Smooth muscle cell (in vitro differentiated cells): ENCODE measurements around the gene NUP205. TPM values are rescaled to one million over a fixed set of nuclear protein-coding genes. Genes with fewer than 3 reads are reported as not detected.

Source experiments
- DNase-seq: peaks from one replicate; lab custom pipeline; 2025; ENCODE audit not compliant: unreplicated experiment; lab: John Stamatoyannopoulos, UW
- H2AFZ ChIP-seq: fragments of 200-600 bp; sonication (generic); 2 replicates; pipeline ENCODE4 v1.6.0; 2016; ENCODE audit warnings: antibody characterized with exemption, low read depth, mild to moderate bottlenecking
- H3F3A ChIP-seq: fragments of 200-600 bp; sonication (generic); 2 replicates; pipeline ENCODE4 v1.6.0; 2017; ENCODE audit warnings: antibody characterized with exemption, low read depth
- H3K27ac ChIP-seq: fragments of 200-600 bp; sonication (generic); 2 replicates; pipeline ENCODE4 v1.5.1; 2016; ENCODE audit warnings: low read depth, mild to moderate bottlenecking
- H3K27me3 ChIP-seq: fragments of 200-600 bp; sonication (generic); 2 replicates; pipeline ENCODE4 v1.6.1; 2016; ENCODE audit warnings: low read depth, mild to moderate bottlenecking
- H3K36me3 ChIP-seq: fragments of 200-600 bp; sonication (generic); 2 replicates; pipeline ENCODE4 v1.5.1; 2016; ENCODE audit warnings: low read depth
- H3K4me1 ChIP-seq: fragments of 200-600 bp; sonication (generic); 2 replicates; pipeline ENCODE4 v1.5.1; 2016; ENCODE audit warnings: low read depth
- H3K4me2 ChIP-seq: fragments of 200-600 bp; sonication (generic); 2 replicates; pipeline ENCODE4 v1.6.0; 2016; ENCODE audit warnings: mild to moderate bottlenecking
- H3K4me3 ChIP-seq: fragments of 200-600 bp; sonication (generic); 2 replicates; pipeline ENCODE4 v1.5.1; 2016; ENCODE audit warnings: mild to moderate bottlenecking
- H3K79me2 ChIP-seq: fragments of 200-600 bp; sonication (generic); 2 replicates; pipeline ENCODE4 v1.6.0; 2016; ENCODE audit warnings: low read depth, mild to moderate bottlenecking
- H3K9ac ChIP-seq: fragments of 200-600 bp; sonication (generic); 2 replicates; pipeline ENCODE4 v1.6.0; 2016; ENCODE audit warnings: low read depth
- H3K9me3 ChIP-seq: fragments of 200-600 bp; sonication (generic); replicated peaks from 2 replicates; pipeline ENCODE4 v1.5.1; 2016; ENCODE audit warnings: low read depth
- H4K20me1 ChIP-seq: fragments of 200-600 bp; sonication (generic); 2 replicates; pipeline ENCODE4 v1.6.0; 2016; ENCODE audit warnings: low read depth
- CTCF ChIP-seq: fragments of 200-600 bp; sonication (generic); IDR thresholded peaks from 2 replicates; pipeline ENCODE4 v1.5.1; 2017; ENCODE audit warnings: borderline replicate concordance, mild to moderate bottlenecking, antibody characterized with exemption; ENCODE audit not compliant: insufficient read depth, poor library complexity, severe bottlenecking
- WGBS: methylation state at CpG from one replicate; pipeline ENCODE4 v1.1.7; 2016; ENCODE audit warnings: low lambda C conversion rate; 5-methylcytosine and 5-hydroxymethylcytosine counted together
- polyA plus RNA-seq: library from polyadenylated mRNA; unstranded; fragments of >200 nt; fragmentation: Nextera tagmentation; extraction: Ambion mirVana; gene quantifications from 2 replicates; pipeline ENCODE4 v1.2.1, GENCODE V29; 2016
- total RNA-seq: library from RNA; depleted of rRNA; stranded (reverse); fragments of >200 nt; gene quantifications from 2 replicates; pipeline ENCODE4 v1.2.3, GENCODE V29; 2014

The NUP205 gene
- total and polyA plus RNA-seq, 2 experiments from 2014 or later = 17.3 to 69.6 TPM

- Histone ChIP-seq H3K4me3 (no peak overlapping the region), H3K36me3 (no peaks in the 10 kb centered on the region), H3K4me2 (no peak overlapping the region), H3K27me3 (no peaks in the 10 kb centered on the region), H3K79me2 (no peaks in the 10 kb centered on the region), H3F3A (no peaks in the 10 kb centered on the region), H3K27ac (no peak overlapping the region), H3K9me3 (no peaks in the 10 kb centered on the region), H3K9ac (no peak overlapping the region), H4K20me1 (no peaks in the 10 kb centered on the region), H3K4me1 (no peaks in the 10 kb centered on the region), H2AFZ (no peak overlapping the region)
- 78% methylated on average over 3 of the region's 3 CpGs for WGBS
- no peak for TF ChIP-seq CTCF
- DNase-seq = no peak
Measured at GRCh38 chr7:135552148-135552547, 5.6 kb upstream of the NUP205 start.

- Histone ChIP-seq H3K4me2 (no peak overlapping the region), H3K9me3 (no peaks in the 10 kb centered on the region), H4K20me1 (no peaks in the 10 kb centered on the region), H3K27ac (no peak overlapping the region), H3K36me3 (no peaks in the 10 kb centered on the region), H3K4me3 (no peak overlapping the region), H3K9ac (no peak overlapping the region), H3K27me3 (no peaks in the 10 kb centered on the region), H3K4me1 (no peaks in the 10 kb centered on the region), H2AFZ (no peak overlapping the region), H3K79me2 (no peaks in the 10 kb centered on the region), H3F3A (no peaks in the 10 kb centered on the region)
- TF ChIP-seq CTCF = no peak
- DNase-seq = no peak
- 87% methylated on average over 3 of the region's 3 CpGs for WGBS
Measured at GRCh38 chr7:135553346-135553745, 4.4 kb upstream of the NUP205 start.

- peak overlapping the region; percentile 87 for H3K4me2 ChIP-seq
- peak; percentile 48 for TF ChIP-seq CTCF
- H3F3A ChIP-seq = no peaks in the 10 kb centered on the region
- H3K27me3 ChIP-seq = no peaks in the 10 kb centered on the region
- peak; percentile 28 for DNase-seq
- peak overlapping the region; percentile 97 for H2AFZ ChIP-seq
- H3K4me3 ChIP-seq = peak overlapping the region; percentile 71
- peak overlapping the region; percentile 97 for H3K9ac ChIP-seq
- H3K27ac ChIP-seq = peak overlapping the region; percentile 97
- peaks cover 49% of the 10 kb centered on the region for H3K79me2 ChIP-seq
- no peaks in the 10 kb centered on the region for H3K9me3 ChIP-seq
- 1% methylated on average over 16 of the region's 16 CpGs for WGBS
- peaks cover 6% of the 10 kb centered on the region for H3K4me1 ChIP-seq
- no peaks in the 10 kb centered on the region for H3K36me3 ChIP-seq
- H4K20me1 ChIP-seq = peaks cover 10% of the 10 kb centered on the region
Measured at GRCh38 chr7:135558337-135558767, 635 bp downstream of the NUP205 start.

- Histone ChIP-seq H3K4me3 (peak overlapping the region; percentile 71), H4K20me1 (peaks cover 15% of the 10 kb centered on the region), H3K36me3 (no peaks in the 10 kb centered on the region), H3F3A (no peaks in the 10 kb centered on the region), H3K27me3 (no peaks in the 10 kb centered on the region), H3K27ac (peak overlapping the region; percentile 97), H3K4me2 (peak overlapping the region; percentile 87), H3K9ac (peak overlapping the region; percentile 97), H3K79me2 (peaks cover 54% of the 10 kb centered on the region), H2AFZ (peak overlapping the region; percentile 97), H3K9me3 (no peaks in the 10 kb centered on the region), H3K4me1 (peaks cover 6% of the 10 kb centered on the region)
- WGBS = 72% methylated on average over 5 of the region's 5 CpGs
- TF ChIP-seq CTCF = no peak
- no peak for DNase-seq
Measured at GRCh38 chr7:135558881-135559280, 1.2 kb downstream of the NUP205 start.
